KOPT-K1 (cell line): ENCODE results near the gene COL21A1.

Experiments
- H3K27ac ChIP-seq: fragments of 200-600 bp; sonication (generic); 2 replicates; pipeline ENCODE4 v1.5.1; 2016; ENCODE audit warnings: antibody characterized with exemption, mild to moderate bottlenecking, low read depth, low read length; ENCODE audit not compliant: poor library complexity, severe bottlenecking
- H3K36me3 ChIP-seq: fragments of 200-600 bp; sonication (generic); 2 replicates; pipeline ENCODE4 v1.5.1; 2017; ENCODE audit warnings: antibody characterized with exemption, mild to moderate bottlenecking, low read length, moderate library complexity; ENCODE audit not compliant: insufficient read depth
- H3K9me3 ChIP-seq: fragments of 200-600 bp; sonication (generic); 2 replicates; pipeline ENCODE4 v1.5.1; 2017; ENCODE audit warnings: antibody characterized with exemption, low read length, mild to moderate bottlenecking; ENCODE audit not compliant: insufficient read depth, poor library complexity, severe bottlenecking

The COL21A1 gene

GRCh38 chr6:56173228-56173627 is 74.2 kb downstream of the COL21A1 start:
- H3K9me3 ChIP-seq: peaks cover 7% of the 10 kb centered on the region
- no peak overlapping the region for H3K27ac ChIP-seq
- no peaks in the 10 kb centered on the region for H3K36me3 ChIP-seq

- no peak overlapping the region for H3K27ac ChIP-seq
- peaks cover 7% of the 10 kb centered on the region for H3K9me3 ChIP-seq
- H3K36me3 ChIP-seq: no peaks in the 10 kb centered on the region
These were observed 75.2 kb downstream of the COL21A1 start for GRCh38 chr6:56172144-56172543.

- no peaks in the 10 kb centered on the region for H3K36me3 ChIP-seq
- no peak overlapping the region for H3K27ac ChIP-seq
- H3K9me3 ChIP-seq: peaks cover 7% of the 10 kb centered on the region
These were observed 78.0 kb downstream of the COL21A1 start for GRCh38 chr6:56169366-56169765.

GRCh38 chr6:56168596-56168995 is 78.8 kb downstream of the COL21A1 start:
- Histone ChIP-seq H3K36me3 (no peaks in the 10 kb centered on the region), H3K9me3 (peaks cover 7% of the 10 kb centered on the region), H3K27ac (no peak overlapping the region)

GRCh38 chr6:56162081-56162480 is 85.3 kb downstream of the COL21A1 start:
- Histone ChIP-seq H3K9me3 (no peaks in the 10 kb centered on the region), H3K27ac (no peak overlapping the region), H3K36me3 (no peaks in the 10 kb centered on the region)

GRCh38 chr6:56160489-56160888 is 86.9 kb downstream of the COL21A1 start:
- Histone ChIP-seq H3K36me3 (no peaks in the 10 kb centered on the region), H3K27ac (no peak overlapping the region), H3K9me3 (no peaks in the 10 kb centered on the region)

GRCh38 chr6:56158571-56158970 is 88.8 kb downstream of the COL21A1 start:
- Histone ChIP-seq H3K27ac (no peak overlapping the region), H3K36me3 (no peaks in the 10 kb centered on the region), H3K9me3 (no peaks in the 10 kb centered on the region)

GRCh38 chr6:56156643-56157042 is 90.7 kb downstream of the COL21A1 start:
- Histone ChIP-seq H3K27ac (no peak overlapping the region), H3K9me3 (no peaks in the 10 kb centered on the region), H3K36me3 (no peaks in the 10 kb centered on the region)

GRCh38 chr6:56155634-56156141 is 91.7 kb downstream of the COL21A1 start:
- H3K36me3 ChIP-seq: no peaks in the 10 kb centered on the region
- no peaks in the 10 kb centered on the region for H3K9me3 ChIP-seq
- no peak overlapping the region for H3K27ac ChIP-seq

- no peak overlapping the region for H3K27ac ChIP-seq
- no peaks in the 10 kb centered on the region for H3K36me3 ChIP-seq
These were observed 93.3 kb downstream of the COL21A1 start for GRCh38 chr6:56154076-56154475.

GRCh38 chr6:56152611-56153010 is 94.8 kb downstream of the COL21A1 start:
- Histone ChIP-seq H3K27ac (no peak overlapping the region), H3K9me3 (no peaks in the 10 kb centered on the region), H3K36me3 (no peaks in the 10 kb centered on the region)

More at GRCh38 chr6:56154076-56154475, 93.3 kb downstream of the COL21A1 start:
- no peaks in the 10 kb centered on the region for H3K9me3 ChIP-seq

GRCh38 chr6:56151609-56152224 is 95.7 kb downstream of the COL21A1 start:
- Histone ChIP-seq H3K36me3 (no peaks in the 10 kb centered on the region), H3K27ac (no peak overlapping the region), H3K9me3 (no peaks in the 10 kb centered on the region)

GRCh38 chr6:56148488-56149186 is 98.7 kb downstream of the COL21A1 start:
- Histone ChIP-seq H3K36me3 (no peaks in the 10 kb centered on the region), H3K27ac (no peak overlapping the region), H3K9me3 (no peaks in the 10 kb centered on the region)

GRCh38 chr6:56147766-56148165 is 99.6 kb downstream of the COL21A1 start:
- H3K9me3 ChIP-seq: no peaks in the 10 kb centered on the region
- no peaks in the 10 kb centered on the region for H3K36me3 ChIP-seq
- H3K27ac ChIP-seq: no peak overlapping the region

- no peaks in the 10 kb centered on the region for H3K9me3 ChIP-seq
- H3K36me3 ChIP-seq: no peaks in the 10 kb centered on the region
- H3K27ac ChIP-seq: no peak overlapping the region
These were observed 101.3 kb downstream of the COL21A1 start for GRCh38 chr6:56146086-56146485.

- Histone ChIP-seq H3K27ac (no peak overlapping the region), H3K36me3 (no peaks in the 10 kb centered on the region), H3K9me3 (no peaks in the 10 kb centered on the region)
These were observed 101.8 kb downstream of the COL21A1 start for GRCh38 chr6:56145616-56146015.
